K562 (cell line): ENCODE results near the gene CHRM3. TPM values are rescaled to one million over a fixed set of nuclear protein-coding genes. Genes with fewer than 3 reads are reported as not detected.

Experiments
- ATAC-seq: fragments of 200-7000 bp; cut with Tn5 transposase; 3 replicates; pipeline ENCODE4 v1.9.1; 2020; ENCODE audit warnings: moderate library complexity
- BruUV-seq: library from RNA; stranded (reverse); fragments of 400-500 nt; replicated peaks from 2 replicates; lab custom pipeline; 2021; lab: Mats Ljungman, UMichigan
- CTCF ChIA-PET: fragments of 300-600 bp; formaldehyde crosslinking; extraction: SDS; loops from one replicate; lab custom pipeline; 2021; ENCODE audit warnings: low intra/inter-chr PET ratio; lab: Yijun Ruan, JAX
- POLR2A ChIA-PET: fragments of 300-600, 350-650 bp; sonication (Branson Sonifier 250); formaldehyde crosslinking; extraction: SDS; loops from one replicate; lab custom pipeline; 2021; ENCODE audit warnings: antibody characterized with exemption, inconsistent platforms; lab: Yijun Ruan, JAX
- DNase-seq, 4 experiments: peaks; one replicate each; pipeline versions ENCODE4 v3.0.0 to v3.0.0-alpha.2; 2011 to 2018; ENCODE audit warnings: low spot score in 3 of 4, mixed read lengths in 3 of 4; ENCODE audit errors: extremely low read depth in 1 of 4
- FAIRE-seq: peaks from 2 replicates; lab custom pipeline; 2011; peaks lifted over from hg19 to GRCh38; lab: Jason Lieb, UNC
- H2AFZ ChIP-seq: 2 replicates; pipeline ENCODE4 v1.6.0; 2011; ENCODE audit warnings: low read depth, low read length, control low read depth, inconsistent platforms
- H3K27ac ChIP-seq: fragments of 200-600 bp; 3 replicates; pipeline ENCODE4 v1.8.0; 2011; ENCODE audit warnings: low read depth, mild to moderate bottlenecking, control low read depth, inconsistent platforms, low read length, moderate library complexity, mixed read lengths; ENCODE audit errors: extremely low read depth
- H3K27me3 ChIP-seq, 2 experiments: fragments of 300-600 bp in 1 of 2; 2 replicates in 1 of 2; 3 replicates in 1 of 2; pipeline versions ENCODE4 v1.6.0 to v1.8.0; 2011; ENCODE audit warnings: inconsistent platforms in 2 of 2, low read length in 2 of 2, mild to moderate bottlenecking in 1 of 2, mixed read lengths in 1 of 2, moderate library complexity in 1 of 2; ENCODE audit not compliant: control insufficient read depth in 2 of 2, insufficient read depth in 2 of 2
- H3K36me3 ChIP-seq: fragments of 300-600 bp; 3 replicates; pipeline ENCODE4 v1.8.0; 2011; ENCODE audit warnings: mild to moderate bottlenecking, low read length, inconsistent platforms; ENCODE audit not compliant: control insufficient read depth, insufficient read depth
- H3K4me1 ChIP-seq, 2 experiments: fragments of 200-600 bp in 1 of 2; replicated peaks in 1 of 2; 2 replicates in 1 of 2; 3 replicates in 1 of 2; pipeline versions ENCODE4 v1.5.1 to v1.8.0; 2011; ENCODE audit warnings: inconsistent platforms in 2 of 2, low read length in 2 of 2, mild to moderate bottlenecking in 1 of 2, mixed read lengths in 1 of 2, moderate library complexity in 1 of 2; ENCODE audit not compliant: control insufficient read depth in 2 of 2, insufficient read depth in 2 of 2
- H3K4me2 ChIP-seq: 2 replicates; pipeline ENCODE4 v1.6.1; 2011; ENCODE audit warnings: low read length, control low read depth, inconsistent platforms, mixed read lengths; ENCODE audit not compliant: insufficient read depth
- H3K4me3 ChIP-seq: fragments of 200-600 bp; sonication (generic), shearing (Covaris generic); 2 replicates; pipeline ENCODE4 v1.5.1; 2016; ENCODE audit warnings: control low read depth, inconsistent platforms
- H3K79me2 ChIP-seq: fragments of 200-600 bp; 3 replicates; pipeline ENCODE4 v1.8.0; 2011; ENCODE audit warnings: low read length, inconsistent platforms; ENCODE audit not compliant: control insufficient read depth, insufficient read depth
- H3K9ac ChIP-seq, 2 experiments: 2 replicates each; pipeline versions ENCODE4 v1.6.0 to v1.6.1; 2011; ENCODE audit warnings: low read depth in 2 of 2, low read length in 2 of 2, control low read depth in 1 of 2, inconsistent platforms in 1 of 2, mild to moderate bottlenecking in 1 of 2, mixed read lengths in 1 of 2; ENCODE audit not compliant: insufficient read depth in 1 of 2
- H3K9me1 ChIP-seq: one replicate; pipeline ENCODE4 v1.6.0; 2011; ENCODE audit warnings: inconsistent platforms, mild to moderate bottlenecking, low read length, moderate library complexity; ENCODE audit not compliant: control insufficient read depth, insufficient read depth
- H3K9me3 ChIP-seq: replicated peaks from 2 replicates; pipeline ENCODE4 v1.5.1; 2011; ENCODE audit warnings: low read depth, low read length, inconsistent platforms; ENCODE audit not compliant: control insufficient read depth, insufficient read depth
- H4K20me1 ChIP-seq: replicated peaks from 2 replicates; pipeline ENCODE4 v1.6.1; 2011; ENCODE audit warnings: low read length, inconsistent platforms, mixed read lengths; ENCODE audit not compliant: control insufficient read depth, insufficient read depth
- SMARCA5 ChIP-seq: fragments of 450-650 bp; IDR thresholded peaks from 2 replicates; pipeline ENCODE4 v1.6.1; 2016
- SNRNP70 ChIP-seq: fragments of 200-400 bp; formaldehyde crosslinking; optimal IDR thresholded peaks from 2 replicates; pipeline ENCODE3; 2017; ENCODE audit warnings: low read depth, low read length
- ZNF324 ChIP-seq: fragments of 250-450 bp; sonication (Bioruptor Pico); IDR thresholded peaks from 2 replicates; pipeline ENCODE4 v1.4.0; 2020; ENCODE audit warnings: mild to moderate bottlenecking
- WGBS: fragments of 100-300 bp; shearing (Covaris generic); methylation state at CpG from one replicate; pipeline ENCODE4 v1.1.6; 2016; ENCODE audit warnings: low coverage, mixed read lengths; ENCODE audit not compliant: insufficient coverage; ENCODE audit errors: missing lambda C conversion rate; 5-methylcytosine and 5-hydroxymethylcytosine counted together
- in situ Hi-C: fragments of 300-500 bp; cut with MboI; formaldehyde crosslinking; loops from 4 replicates; pipeline ENCODE4 v1.15.0; 2018; ENCODE audit warnings: inconsistent platforms, mixed read lengths
- intact Hi-C: fragments of 100-400 bp; cut with micrococcal nuclease; formaldehyde crosslinking; loops from 2 replicates; pipeline ENCODE4 v1.14.2; 2022
- polyA plus RNA-seq, 8 experiments: library from polyadenylated mRNA; depleted of rRNA in 4 of 8; stranded (reverse) in 5 of 8; unstranded in 3 of 8; fragments of >200 nt; fragmentation: Nextera tagmentation in 2 of 8; fragmentation: Illumina TruSeq in 1 of 8; extraction: Ambion mirVana in 2 of 8; extraction: Trizol in 1 of 8; gene quantifications; 2 replicates each; pipeline versions ENCODE4 v1.2.1 to v1.2.3, GENCODE V29; 2011 to 2014; ENCODE audit warnings: inconsistent platforms in 1 of 8, missing spikeins in 1 of 8
- total RNA-seq, 7 experiments: library from RNA; depleted of rRNA in 6 of 7; stranded (reverse); fragments of >200 nt in 6 of 7; fragmentation: Illumina TruSeq in 2 of 7; extraction: Trizol in 2 of 7; gene quantifications; 2 replicates each; pipeline versions ENCODE4 v1.2.1 to v1.2.3, GENCODE V29; 2011 to 2021; ENCODE audit warnings: low replicate concordance in 1 of 7
- TF ChIP-seq, protein P1 (sequence below): sonication (generic); formaldehyde crosslinking; IDR thresholded peaks from 2 replicates; pipeline ENCODE4 v1.8.0; 2022; ENCODE audit warnings: missing genetic modification reagents, mild to moderate bottlenecking, borderline replicate concordance

The CHRM3 gene
- total and polyA plus RNA-seq, 9 of the 15 experiments (the other 6 are each of a cell fraction or from before 2014, with no cell fraction given) = 0.03 to 0.18 (median 0.05) TPM; not detected in 4

DNA sequence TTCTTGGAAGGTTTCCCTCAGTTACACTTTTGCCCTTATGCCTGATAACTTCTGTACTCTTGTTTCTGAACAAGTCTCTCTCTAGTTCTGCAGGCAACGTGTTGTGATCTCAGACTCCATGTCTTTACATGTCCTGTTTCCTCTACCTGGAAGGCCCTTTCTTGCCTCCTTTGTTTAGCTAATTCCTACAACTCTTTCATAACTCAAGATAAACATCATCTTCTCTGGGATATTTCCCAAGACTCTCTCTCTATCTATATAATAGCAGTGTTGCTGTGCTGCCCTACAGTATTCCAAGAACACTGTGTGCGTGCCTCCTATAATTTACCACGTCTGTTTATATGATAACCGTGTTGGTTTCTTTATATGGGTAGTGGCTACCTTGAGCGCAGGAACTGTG, 47.8 kb downstream of the CHRM3 start:
- no peaks in the 10 kb centered on the region for H3K4me1 ChIP-seq
- H3K36me3 ChIP-seq = no peaks in the 10 kb centered on the region
- H3K9me1 ChIP-seq = no peaks in the 10 kb centered on the region
- no peak for ATAC-seq
- no peaks in the 10 kb centered on the region for H3K27me3 ChIP-seq
- intact Hi-C loops = no loop called here
- H3K9me3 ChIP-seq = 0 out of 2 replicates have a peak, but pooled peaks cover 3% of the 10 kb centered on the region
- H3K79me2 ChIP-seq = no peaks in the 10 kb centered on the region
- 0% methylated on average over 5 of the region's 5 CpGs for WGBS
- BruUV-seq = no TSS peak
- in situ Hi-C loops = no loop called here
- no peak overlapping the region for H3K9ac ChIP-seq
- ChIA-PET POLR2A (no interaction called here), CTCF (no interaction called here)
- H2AFZ ChIP-seq = no peak overlapping the region
- no peak overlapping the region for H3K4me2 ChIP-seq
- H3K4me3 ChIP-seq = no peak overlapping the region
- no peak for DNase-seq
- no peak overlapping the region for H3K27ac ChIP-seq
- TF ChIP-seq, protein P1, sequence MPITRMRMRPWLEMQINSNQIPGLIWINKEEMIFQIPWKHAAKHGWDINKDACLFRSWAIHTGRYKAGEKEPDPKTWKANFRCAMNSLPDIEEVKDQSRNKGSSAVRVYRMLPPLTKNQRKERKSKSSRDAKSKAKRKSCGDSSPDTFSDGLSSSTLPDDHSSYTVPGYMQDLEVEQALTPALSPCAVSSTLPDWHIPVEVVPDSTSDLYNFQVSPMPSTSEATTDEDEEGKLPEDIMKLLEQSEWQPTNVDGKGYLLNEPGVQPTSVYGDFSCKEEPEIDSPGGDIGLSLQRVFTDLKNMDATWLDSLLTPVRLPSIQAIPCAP = no peak
- TF ChIP-seq ZNF324 (no peak), SNRNP70 (no peak), SMARCA5 (no peak)
- no peak for FAIRE-seq
- H4K20me1 ChIP-seq = no peaks in the 10 kb centered on the region
